ENCODE results near the gene DNAJB6.

Gene DNAJB6

GRCh38 chr7:157306846-157307838 is 29.7 kb upstream of the DNAJB6 start:
- TF ChIP-seq, protein P1, sequence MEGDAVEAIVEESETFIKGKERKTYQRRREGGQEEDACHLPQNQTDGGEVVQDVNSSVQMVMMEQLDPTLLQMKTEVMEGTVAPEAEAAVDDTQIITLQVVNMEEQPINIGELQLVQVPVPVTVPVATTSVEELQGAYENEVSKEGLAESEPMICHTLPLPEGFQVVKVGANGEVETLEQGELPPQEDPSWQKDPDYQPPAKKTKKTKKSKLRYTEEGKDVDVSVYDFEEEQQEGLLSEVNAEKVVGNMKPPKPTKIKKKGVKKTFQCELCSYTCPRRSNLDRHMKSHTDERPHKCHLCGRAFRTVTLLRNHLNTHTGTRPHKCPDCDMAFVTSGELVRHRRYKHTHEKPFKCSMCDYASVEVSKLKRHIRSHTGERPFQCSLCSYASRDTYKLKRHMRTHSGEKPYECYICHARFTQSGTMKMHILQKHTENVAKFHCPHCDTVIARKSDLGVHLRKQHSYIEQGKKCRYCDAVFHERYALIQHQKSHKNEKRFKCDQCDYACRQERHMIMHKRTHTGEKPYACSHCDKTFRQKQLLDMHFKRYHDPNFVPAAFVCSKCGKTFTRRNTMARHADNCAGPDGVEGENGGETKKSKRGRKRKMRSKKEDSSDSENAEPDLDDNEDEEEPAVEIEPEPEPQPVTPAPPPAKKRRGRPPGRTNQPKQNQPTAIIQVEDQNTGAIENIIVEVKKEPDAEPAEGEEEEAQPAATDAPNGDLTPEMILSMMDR (IDR thresholded peaks at IDR 0.05; ENCODE audit: extremely low read depth, insufficient read depth, missing control alignments), result no peak
- in situ Hi-C loops (cut with MboI; ENCODE audit: low pct_unique_long_range_greater_than_20kb, low sequenced_read_pairs, unreplicated experiment), result no loop called here
- no peak for DNase-seq (ENCODE audit: low spot score)

GRCh38 chr7:157309988-157310668 is 26.7 kb upstream of the DNAJB6 start:
- DNase-seq (ENCODE audit: low spot score), result no peak
- TF ChIP-seq, protein P1 (IDR thresholded peaks at IDR 0.05; ENCODE audit: extremely low read depth, insufficient read depth, missing control alignments), result no peak
- in situ Hi-C loops (cut with MboI; ENCODE audit: low pct_unique_long_range_greater_than_20kb, low sequenced_read_pairs, unreplicated experiment), result no loop called here

- no peak for DNase-seq (ENCODE audit: low spot score)
- in situ Hi-C loops (cut with MboI; ENCODE audit: low pct_unique_long_range_greater_than_20kb, low sequenced_read_pairs, unreplicated experiment), result no loop called here
- TF ChIP-seq, protein P1 (IDR thresholded peaks at IDR 0.05; ENCODE audit: extremely low read depth, insufficient read depth, missing control alignments), result no peak
These were observed 26.1 kb upstream of the DNAJB6 start for GRCh38 chr7:157310676-157311185.

DNA sequence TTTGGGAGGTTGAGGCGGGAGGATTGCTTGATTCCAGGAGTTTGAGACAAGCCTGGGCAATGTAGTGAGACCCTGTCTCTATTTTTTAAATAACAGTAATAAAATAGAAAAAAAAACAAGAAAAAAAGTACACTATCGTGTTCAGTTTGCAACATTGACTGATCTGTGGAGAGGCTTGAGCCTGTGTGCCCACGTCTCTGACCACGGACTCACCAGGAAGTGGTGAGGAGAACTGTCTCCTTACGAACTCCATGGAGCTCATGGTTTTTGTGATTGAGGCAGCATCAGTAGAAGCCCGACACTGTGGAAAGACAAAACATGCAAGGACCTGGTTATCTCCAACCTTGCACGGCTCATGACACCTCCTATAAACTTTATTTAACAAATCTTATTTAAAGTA is 23.9 kb upstream of the DNAJB6 start:
- no peak for DNase-seq (ENCODE audit: low spot score)
- in situ Hi-C loops (cut with MboI; ENCODE audit: low pct_unique_long_range_greater_than_20kb, low sequenced_read_pairs, unreplicated experiment), result no loop called here
- TF ChIP-seq, protein P1 (IDR thresholded peaks at IDR 0.05; ENCODE audit: extremely low read depth, insufficient read depth, missing control alignments), result no peak

GRCh38 chr7:157313645-157314044 is 23.2 kb upstream of the DNAJB6 start:
- DNase-seq (ENCODE audit: low spot score), result no peak
- in situ Hi-C loops (cut with MboI; ENCODE audit: low pct_unique_long_range_greater_than_20kb, low sequenced_read_pairs, unreplicated experiment), result no loop called here
- TF ChIP-seq, protein P1 (IDR thresholded peaks at IDR 0.05; ENCODE audit: extremely low read depth, insufficient read depth, missing control alignments), result no peak

GRCh38 chr7:157318015-157318706 is 18.6 kb upstream of the DNAJB6 start:
- in situ Hi-C loops (cut with MboI; ENCODE audit: low pct_unique_long_range_greater_than_20kb, low sequenced_read_pairs, unreplicated experiment), result no loop called here

More at GRCh38 chr7:157318015-157318706, 18.6 kb upstream of the DNAJB6 start:
- TF ChIP-seq, protein P1 (IDR thresholded peaks at IDR 0.05; ENCODE audit: extremely low read depth, insufficient read depth, missing control alignments), result no peak
- DNase-seq (ENCODE audit: low spot score), result peak; percentile 67
